Measurements from ENCODE around the gene CBLC.

Gene CBLC

GRCh38 chr19:44744871-44745332, 32.8 kb upstream of the CBLC start:
- TF ChIP-seq PRDM4 (tag by site-specific recombination; IDR thresholded peaks at IDR 0.05) (peak; percentile 57; the same call in 1 of the 2 replicates), GLI2 (tag by site-specific recombination; IDR thresholded peaks at IDR 0.05; ENCODE audit: borderline replicate concordance, low read depth) (no peak), PRDM1 (tag by site-specific recombination; IDR thresholded peaks at IDR 0.05) (peak; percentile 51; the same call in 1 of the 2 replicates)
- Histone ChIP-seq H3K4me3 (ENCODE audit: low read depth, low read length) (no peak overlapping the region), H3K4me1 (ENCODE audit: control insufficient read depth, insufficient read depth, low read length) (peaks cover 7% of the 10 kb centered on the region), H3K9me3 (ENCODE audit: control insufficient read depth, insufficient read depth, low read depth, low read length) (no peaks in the 10 kb centered on the region), H3K36me3 (ENCODE audit: control insufficient read depth in 2 of 2, insufficient read depth in 1 of 2, low read length in 2 of 2) (no peaks in the 10 kb centered on the region), H3K27ac (ENCODE audit: extremely low read depth, low read depth, low read length) (no peak overlapping the region)
- ChIA-PET POLR2A (interaction anchor here (0.6 kb wide), 1 partner anchor 146 kb away, joined by 3 read pairs; the partner anchor contains the start of gene TOMM40), CTCF (interaction anchor here (0.6 to 4.0 kb wide), 6 partner anchors 21 to 174 kb away, joined by 3 to 23 read pairs (median 5); no protein-coding TSS in a partner anchor)

GRCh38 chr19:44745341-44745831, 32.3 kb upstream of the CBLC start:
- Histone ChIP-seq H3K27ac (ENCODE audit: extremely low read depth, low read depth, low read length) (no peak overlapping the region), H3K4me1 (ENCODE audit: control insufficient read depth, insufficient read depth, low read length) (peaks cover 7% of the 10 kb centered on the region), H3K4me3 (ENCODE audit: low read depth, low read length) (no peak overlapping the region), H3K9me3 (ENCODE audit: control insufficient read depth, insufficient read depth, low read depth, low read length) (no peaks in the 10 kb centered on the region), H3K36me3 (ENCODE audit: control insufficient read depth in 2 of 2, insufficient read depth in 1 of 2, low read length in 2 of 2) (no peaks in the 10 kb centered on the region; a peak in 1 of 3 replicates)
- ChIA-PET POLR2A (interaction anchor here (0.6 kb wide), 1 partner anchor 145 kb away, joined by 3 read pairs; the partner anchor contains the start of gene TOMM40), CTCF (interaction anchor here (0.6 to 4.0 kb wide), 6 partner anchors 22 to 176 kb away, joined by 3 to 23 read pairs (median 5); no protein-coding TSS in a partner anchor)
- no peak for TF ChIP-seq ZEB2 (tag by site-specific recombination; IDR thresholded peaks at IDR 0.05)
- peak; percentile 66 for TF ChIP-seq IKZF3 (tag by site-specific recombination; IDR thresholded peaks at IDR 0.05)
- TF ChIP-seq ZBTB20 (tag by site-specific recombination; IDR thresholded peaks at IDR 0.05), result no peak
- TF ChIP-seq ZNF776 (tag by site-specific recombination; IDR thresholded peaks at IDR 0.05; ENCODE audit: borderline replicate concordance), result no peak
- no peak for TF ChIP-seq SALL2 (tag by site-specific recombination; IDR thresholded peaks at IDR 0.05; ENCODE audit: borderline replicate concordance)
- peak; percentile 84 for TF ChIP-seq WT1 (tag by site-specific recombination; IDR thresholded peaks at IDR 0.05)
- TF ChIP-seq PBX3 (CRISPR knock-in tag; IDR thresholded peaks at IDR 0.05), result no peak
- TF ChIP-seq ZNF529 (tag by site-specific recombination; IDR thresholded peaks at IDR 0.05; ENCODE audit: insufficient replicate concordance), result no peak
- no peak for TF ChIP-seq ZNF37A (tag by site-specific recombination; IDR thresholded peaks at IDR 0.05)
- no peak; the same call in 1 of the 2 replicates for TF ChIP-seq KLF16 (tag by site-specific recombination; IDR thresholded peaks at IDR 0.05)
- peak; percentile 85 for TF ChIP-seq ZNF398 (tag by site-specific recombination; IDR thresholded peaks at IDR 0.05)
- TF ChIP-seq ZSCAN5A (tag by site-specific recombination; IDR thresholded peaks at IDR 0.05), result no peak
- no peak for TF ChIP-seq ATF2 (tag by site-specific recombination; IDR thresholded peaks at IDR 0.05; ENCODE audit: low read depth)
- TF ChIP-seq ZNF488 (tag by site-specific recombination; IDR thresholded peaks at IDR 0.05), result no peak
- peak; percentile 41 for TF ChIP-seq SP2 (tag by site-specific recombination; IDR thresholded peaks at IDR 0.05)
- no peak for TF ChIP-seq ZBTB10 (tag by site-specific recombination; IDR thresholded peaks at IDR 0.05)
- TF ChIP-seq ZNF114 (tag by site-specific recombination; IDR thresholded peaks at IDR 0.05), result no peak
- no peak for TF ChIP-seq ZNF391 (tag by site-specific recombination; IDR thresholded peaks at IDR 0.05; ENCODE audit: borderline replicate concordance, low read depth)
